Keratinocyte (primary cell): ENCODE data around the gene FANCL. TPM values are rescaled to one million over a fixed set of nuclear protein-coding genes. Genes with fewer than 3 reads are reported as not detected.

ENCODE experiments used
- DNase-seq: peaks from one replicate; pipeline ENCODE4 v3.0.0-alpha.2; 2011; ENCODE audit warnings: low read depth, missing footprints, low spot score
- FAIRE-seq: peaks from 2 replicates; lab custom pipeline; 2011; peaks lifted over from hg19 to GRCh38; lab: Jason Lieb, UNC
- H2AFZ ChIP-seq: 2 replicates; pipeline ENCODE4 v1.6.0; 2012; ENCODE audit warnings: low read length, control low read depth, inconsistent platforms; ENCODE audit not compliant: control insufficient read depth
- H3K27ac ChIP-seq: 2 replicates; pipeline ENCODE4 v1.5.1; 2011; ENCODE audit warnings: low read length; ENCODE audit not compliant: control insufficient read depth, insufficient read depth
- H3K27me3 ChIP-seq: 3 replicates; pipeline ENCODE4 v1.6.0; 2011; ENCODE audit warnings: low read length; ENCODE audit not compliant: control insufficient read depth, insufficient read depth; ENCODE audit errors: extremely low read depth
- H3K36me3 ChIP-seq, 2 experiments: 2 replicates in 1 of 2; 3 replicates in 1 of 2; pipeline ENCODE4 v1.5.1; 2011; ENCODE audit warnings: low read length in 2 of 2, mild to moderate bottlenecking in 1 of 2; ENCODE audit not compliant: control insufficient read depth in 2 of 2, insufficient read depth in 2 of 2; ENCODE audit errors: extremely low read depth in 1 of 2
- H3K4me1 ChIP-seq: 3 replicates; pipeline ENCODE4 v1.5.1; 2011; ENCODE audit warnings: low read length; ENCODE audit not compliant: control insufficient read depth, insufficient read depth; ENCODE audit errors: extremely low read depth
- H3K4me2 ChIP-seq: 3 replicates; pipeline ENCODE4 v1.6.0; 2011; ENCODE audit warnings: low read depth, low read length; ENCODE audit not compliant: control insufficient read depth, insufficient read depth; ENCODE audit errors: extremely low read depth
- H3K4me3 ChIP-seq, 3 experiments: fragments of 200-600 bp in 1 of 3; sonication (generic) in 1 of 3; 2 replicates in 2 of 3; 3 replicates in 1 of 3; pipeline ENCODE4 v1.5.1; 2011 to 2016; ENCODE audit warnings: low read length in 3 of 3, mild to moderate bottlenecking in 3 of 3, control low read depth in 2 of 3, inconsistent platforms in 1 of 3, low read depth in 1 of 3, mixed read lengths in 1 of 3, mixed run types in 1 of 3, moderate library complexity in 1 of 3; ENCODE audit not compliant: control insufficient read depth in 2 of 3, insufficient read depth in 2 of 3; ENCODE audit errors: extremely low read depth in 1 of 3
- H3K79me2 ChIP-seq: 2 replicates; pipeline ENCODE4 v1.6.0; 2012; ENCODE audit warnings: low read length; ENCODE audit not compliant: control insufficient read depth, insufficient read depth
- H3K9ac ChIP-seq: 3 replicates; pipeline ENCODE4 v1.6.0; 2011; ENCODE audit warnings: low read length; ENCODE audit not compliant: control insufficient read depth, insufficient read depth; ENCODE audit errors: extremely low read depth
- H3K9me1 ChIP-seq: 3 replicates; pipeline ENCODE4 v1.6.0; 2011; ENCODE audit warnings: low read length; ENCODE audit not compliant: control insufficient read depth, insufficient read depth; ENCODE audit errors: extremely low read depth
- H3K9me3 ChIP-seq: 2 replicates; pipeline ENCODE4 v1.5.1; 2012; ENCODE audit warnings: low read depth, low read length; ENCODE audit not compliant: control insufficient read depth
- H4K20me1 ChIP-seq: 3 replicates; pipeline ENCODE4 v1.6.0; 2011; ENCODE audit warnings: low read length; ENCODE audit not compliant: control insufficient read depth, insufficient read depth; ENCODE audit errors: extremely low read depth
- EZH2 ChIP-seq: IDR thresholded peaks from one replicate; pipeline ENCODE4 v1.6.1; 2012; ENCODE audit warnings: inconsistent platforms, mild to moderate bottlenecking, low read length, moderate library complexity
- dilution Hi-C: fragments of 300-500 bp; cut with MboI; formaldehyde crosslinking; loops from one replicate; pipeline ENCODE4 v1.7.0; 2020; ENCODE audit warnings: low sequenced_read_pairs; ENCODE audit not compliant: extremely low pct_ligation_motif_present
- polyA plus RNA-seq, 5 experiments: library from polyadenylated mRNA; depleted of rRNA in 3 of 5; stranded (reverse) in 3 of 5; stranded (forward) in 1 of 5; unstranded in 1 of 5; fragments of >200 nt; gene quantifications; 1 replicate in 1 of 5; 2 replicates in 3 of 5; 3 replicates in 1 of 5; pipeline versions ENCODE4 v1.2.1 to v1.2.3, GENCODE V29; 2011 to 2012; ENCODE audit warnings: missing spikeins in 2 of 5, low read depth in 1 of 5, low replicate concordance in 1 of 5
- TF ChIP-seq, protein P1 (sequence below), 3 experiments: IDR thresholded peaks in 1 of 3; conservative IDR thresholded peaks in 1 of 3; optimal IDR thresholded peaks in 1 of 3; 2 replicates in 2 of 3; 3 replicates in 1 of 3; pipeline versions ENCODE3 to v1.5.1; 2011; ENCODE audit warnings: low read length in 3 of 3, mild to moderate bottlenecking in 3 of 3, moderate library complexity in 2 of 3, control low read depth in 1 of 3, inconsistent platforms in 1 of 3; ENCODE audit not compliant: insufficient read depth in 2 of 3; ENCODE audit errors: extremely low read depth in 1 of 3

FANCL gene
- polyA plus RNA-seq, 1 donor (not counting 4 experiments of a cell fraction or from before 2014, with no cell fraction given) = 15.1 TPM

DNA sequence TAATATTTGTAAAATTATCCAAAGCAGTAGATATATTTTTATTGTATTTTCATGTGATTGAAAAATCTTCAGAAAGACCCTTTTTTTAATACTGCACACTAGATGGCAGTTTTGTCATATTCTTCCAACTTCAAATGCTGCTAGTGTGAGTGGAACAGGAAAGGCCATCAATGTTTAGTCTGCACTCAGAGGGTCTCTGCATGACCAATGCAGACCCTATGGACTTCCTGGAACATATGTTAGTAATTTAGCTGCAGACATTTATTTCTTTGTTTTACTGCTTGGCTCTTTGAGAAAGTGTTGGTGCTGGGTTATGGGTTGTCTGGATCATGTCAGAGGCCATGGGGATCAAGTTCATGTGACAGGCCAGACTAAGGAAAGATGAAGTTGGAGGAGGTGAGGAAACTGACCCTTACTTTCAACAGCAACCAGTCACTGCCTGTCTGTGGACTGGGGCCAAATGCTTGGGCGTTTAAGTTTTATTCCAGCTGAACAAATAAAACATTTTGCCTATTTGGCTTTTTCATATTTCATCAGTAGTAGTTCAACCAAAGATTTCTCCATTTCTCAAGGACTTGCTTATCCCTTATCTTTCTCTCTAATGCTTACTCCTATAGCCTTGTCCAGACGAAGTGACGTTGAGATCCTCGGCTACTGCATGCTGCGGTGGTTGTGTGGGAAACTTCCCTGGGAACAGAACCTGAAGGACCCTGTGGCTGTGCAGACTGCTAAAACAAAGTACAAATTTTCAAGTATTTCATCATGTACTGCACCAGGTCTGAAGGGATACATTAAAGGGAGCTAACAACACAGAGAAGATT lies 109.7 kb downstream of the FANCL start:
- dilution Hi-C loops = no loop called here
- Histone ChIP-seq H3K27me3 (no peaks in the 10 kb centered on the region), H3K27ac (no peak overlapping the region), H3K4me2 (no peak overlapping the region), H2AFZ (no peak overlapping the region), H3K79me2 (no peaks in the 10 kb centered on the region), H3K9me3 (no peaks in the 10 kb centered on the region), H3K36me3 (no peaks in the 10 kb centered on the region), H3K9me1 (no peaks in the 10 kb centered on the region), H3K4me1 (no peaks in the 10 kb centered on the region), H3K9ac (no peak overlapping the region), H3K4me3 (no peak overlapping the region), H4K20me1 (no peaks in the 10 kb centered on the region)
- FAIRE-seq = peak; percentile 55
- TF ChIP-seq EZH2 = no peak
- TF ChIP-seq, protein P1, sequence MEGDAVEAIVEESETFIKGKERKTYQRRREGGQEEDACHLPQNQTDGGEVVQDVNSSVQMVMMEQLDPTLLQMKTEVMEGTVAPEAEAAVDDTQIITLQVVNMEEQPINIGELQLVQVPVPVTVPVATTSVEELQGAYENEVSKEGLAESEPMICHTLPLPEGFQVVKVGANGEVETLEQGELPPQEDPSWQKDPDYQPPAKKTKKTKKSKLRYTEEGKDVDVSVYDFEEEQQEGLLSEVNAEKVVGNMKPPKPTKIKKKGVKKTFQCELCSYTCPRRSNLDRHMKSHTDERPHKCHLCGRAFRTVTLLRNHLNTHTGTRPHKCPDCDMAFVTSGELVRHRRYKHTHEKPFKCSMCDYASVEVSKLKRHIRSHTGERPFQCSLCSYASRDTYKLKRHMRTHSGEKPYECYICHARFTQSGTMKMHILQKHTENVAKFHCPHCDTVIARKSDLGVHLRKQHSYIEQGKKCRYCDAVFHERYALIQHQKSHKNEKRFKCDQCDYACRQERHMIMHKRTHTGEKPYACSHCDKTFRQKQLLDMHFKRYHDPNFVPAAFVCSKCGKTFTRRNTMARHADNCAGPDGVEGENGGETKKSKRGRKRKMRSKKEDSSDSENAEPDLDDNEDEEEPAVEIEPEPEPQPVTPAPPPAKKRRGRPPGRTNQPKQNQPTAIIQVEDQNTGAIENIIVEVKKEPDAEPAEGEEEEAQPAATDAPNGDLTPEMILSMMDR (optimal IDR thresholded peaks at IDR 0.05 in 1 of 3, IDR thresholded peaks at IDR 0.05 in 1 of 3, conservative IDR thresholded peaks at IDR 0.05 in 1 of 3; ENCODE audit: extremely low read depth in 1 of 3, insufficient read depth in 2 of 3, low read length in 3 of 3) = no peak
- no peak for DNase-seq

DNA sequence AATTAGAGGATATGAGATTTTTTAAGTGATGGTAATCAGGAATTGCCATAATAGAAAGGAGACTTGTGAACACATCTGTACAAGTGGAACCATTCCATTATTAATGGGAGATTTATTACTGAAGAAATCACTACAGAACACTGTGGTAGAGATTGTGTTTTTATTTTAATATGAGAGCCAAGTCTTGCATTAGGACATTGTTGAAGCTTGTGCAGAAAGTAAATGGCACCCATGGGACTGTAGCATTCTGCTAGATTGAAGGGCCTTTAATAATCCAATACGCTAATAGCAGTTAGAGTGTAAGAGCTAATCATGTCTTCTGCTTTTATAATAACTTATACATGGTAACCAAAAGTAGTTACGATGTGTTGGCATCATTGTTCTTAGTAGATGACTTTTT lies 110.9 kb downstream of the FANCL start:
- Histone ChIP-seq H3K9me3 (no peaks in the 10 kb centered on the region), H4K20me1 (no peaks in the 10 kb centered on the region), H2AFZ (no peak overlapping the region), H3K36me3 (no peaks in the 10 kb centered on the region), H3K9me1 (no peaks in the 10 kb centered on the region), H3K9ac (no peak overlapping the region), H3K27me3 (no peaks in the 10 kb centered on the region), H3K4me2 (no peak overlapping the region), H3K4me3 (no peak overlapping the region), H3K27ac (no peak overlapping the region), H3K4me1 (no peaks in the 10 kb centered on the region), H3K79me2 (no peaks in the 10 kb centered on the region)
- no peak for TF ChIP-seq EZH2
- TF ChIP-seq, protein P1 (optimal IDR thresholded peaks at IDR 0.05 in 1 of 3, IDR thresholded peaks at IDR 0.05 in 1 of 3, conservative IDR thresholded peaks at IDR 0.05 in 1 of 3; ENCODE audit: extremely low read depth in 1 of 3, insufficient read depth in 2 of 3, low read length in 3 of 3) = no peak
- dilution Hi-C loops = no loop called here
- DNase-seq (no peak), FAIRE-seq (no peak)
